HG03521 (cell line): ENCODE data around the gene HEXD.

Experiments
- ATAC-seq: cut with Tn5 transposase; IDR thresholded peaks from one replicate; pipeline ENCODE4 v1.9.1; 2021; ENCODE audit warnings: mild to moderate bottlenecking, moderate library complexity; ENCODE audit not compliant: unreplicated experiment

Gene HEXD

GRCh38 chr17:82414548-82415281 is 3.4 kb upstream of the HEXD start:
- no peak for ATAC-seq

DNA sequence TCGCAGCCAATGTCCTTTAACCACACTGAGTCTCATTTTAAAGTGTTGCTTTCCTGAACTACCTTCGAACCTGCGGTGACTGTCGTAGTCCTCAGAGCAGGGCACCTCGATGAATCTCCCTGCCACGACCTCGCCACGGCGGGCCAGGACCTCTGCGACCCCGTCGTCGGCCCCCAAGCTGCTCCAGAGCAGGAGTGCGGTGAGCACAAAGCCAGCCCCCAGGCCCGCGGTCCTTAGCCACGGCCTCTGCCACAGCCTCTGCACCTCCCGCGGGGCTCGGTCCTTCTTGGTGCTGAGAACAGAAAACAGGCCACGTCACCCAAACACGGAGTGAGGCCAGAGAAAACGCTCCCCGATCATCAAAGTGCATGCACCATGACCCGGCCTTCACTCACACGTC is 2.8 kb upstream of the HEXD start:
- ATAC-seq = no peak

DNA sequence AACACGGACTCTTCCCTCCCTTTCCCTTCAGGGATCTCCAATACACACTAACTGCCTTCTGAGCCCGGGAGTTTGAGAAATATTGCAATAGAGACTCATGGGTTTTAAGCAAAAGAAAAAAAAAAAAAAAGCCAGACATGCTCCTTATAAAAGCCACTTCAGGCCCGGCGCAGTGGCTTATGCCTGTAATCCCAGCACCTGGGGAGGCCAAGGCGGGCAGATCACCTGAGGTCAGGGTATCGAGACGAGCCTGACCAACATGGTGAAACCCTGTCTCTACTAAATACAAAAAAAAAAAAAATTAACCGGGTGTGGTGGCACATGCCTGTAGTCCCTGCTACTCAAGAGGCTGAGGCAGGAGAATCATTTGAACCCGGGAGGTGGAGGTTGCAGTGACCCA is 2.4 kb upstream of the HEXD start:
- no peak for ATAC-seq

DNA sequence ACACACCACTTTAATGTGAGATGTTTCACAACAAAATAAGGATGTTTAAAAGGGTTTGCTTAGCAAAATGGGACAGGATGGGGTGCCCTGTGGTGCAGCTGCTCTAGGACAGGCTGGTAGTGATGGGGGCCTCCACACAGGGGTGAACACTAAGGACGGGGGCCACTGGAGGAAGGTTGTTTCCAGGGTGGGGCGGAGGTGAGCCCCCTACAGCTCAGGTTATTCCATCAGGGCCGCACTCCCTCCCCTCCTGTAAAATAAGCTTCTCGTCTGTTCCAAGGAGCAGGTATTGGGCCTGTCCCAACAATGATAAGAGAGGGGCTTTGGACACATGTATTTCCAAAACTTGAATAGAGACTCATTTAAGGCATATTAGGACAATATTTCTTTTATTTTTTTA is 1.9 kb upstream of the HEXD start:
- ATAC-seq = no peak

GRCh38 chr17:82416771-82417170 is 1.4 kb upstream of the HEXD start:
- ATAC-seq = no peak

- no peak for ATAC-seq
Observed at GRCh38 chr17:82419540-82419939, 1.4 kb downstream of the HEXD start.

- no peak for ATAC-seq
Observed at GRCh38 chr17:82424001-82424862, 6.1 kb downstream of the HEXD start.

- ATAC-seq = no peak
Observed at GRCh38 chr17:82424863-82425159, 6.7 kb downstream of the HEXD start.

DNA sequence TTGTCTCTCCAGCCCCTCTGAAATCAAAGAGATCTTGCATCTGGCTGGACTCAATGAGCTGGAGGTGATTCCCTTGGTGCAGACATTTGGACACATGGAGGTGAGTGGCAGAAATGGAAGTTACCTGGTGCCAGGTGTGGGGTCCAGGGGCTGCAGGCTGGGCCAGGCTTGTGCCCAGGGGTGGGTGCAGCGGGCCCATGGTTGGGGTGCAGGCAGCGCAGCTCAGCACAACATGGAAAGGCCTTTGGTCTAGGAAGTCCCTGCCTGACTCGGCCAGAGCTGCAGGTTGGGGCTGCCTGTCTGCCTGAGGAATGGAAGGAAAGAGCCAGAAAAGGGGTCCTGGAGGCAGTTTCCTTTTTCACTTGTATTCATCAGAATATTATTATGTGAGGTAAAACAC is 10.4 kb downstream of the HEXD start:
- no peak for ATAC-seq

GRCh38 chr17:82429824-82430223 is 11.7 kb downstream of the HEXD start:
- no peak for ATAC-seq

DNA sequence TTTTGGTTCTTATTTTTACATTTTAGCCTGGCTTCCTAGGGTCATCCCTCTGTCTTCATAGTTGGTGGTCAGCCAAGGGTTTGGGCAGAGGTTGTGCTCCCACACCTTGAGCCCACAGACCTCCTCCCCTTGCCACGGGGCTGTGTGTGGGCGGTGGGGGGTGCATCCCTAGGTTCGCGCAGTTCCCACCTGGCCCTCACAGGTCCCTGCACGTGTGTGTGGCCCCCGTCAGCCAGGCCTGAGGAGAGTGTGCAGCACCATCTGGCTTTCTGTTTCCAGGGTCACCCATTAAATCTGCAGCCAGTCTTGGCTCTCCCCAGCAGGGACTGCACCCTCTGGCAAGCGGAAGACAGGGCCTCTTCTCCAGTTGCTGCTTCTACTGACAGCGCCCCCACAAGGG is 13.9 kb downstream of the HEXD start:
- no peak for ATAC-seq

DNA sequence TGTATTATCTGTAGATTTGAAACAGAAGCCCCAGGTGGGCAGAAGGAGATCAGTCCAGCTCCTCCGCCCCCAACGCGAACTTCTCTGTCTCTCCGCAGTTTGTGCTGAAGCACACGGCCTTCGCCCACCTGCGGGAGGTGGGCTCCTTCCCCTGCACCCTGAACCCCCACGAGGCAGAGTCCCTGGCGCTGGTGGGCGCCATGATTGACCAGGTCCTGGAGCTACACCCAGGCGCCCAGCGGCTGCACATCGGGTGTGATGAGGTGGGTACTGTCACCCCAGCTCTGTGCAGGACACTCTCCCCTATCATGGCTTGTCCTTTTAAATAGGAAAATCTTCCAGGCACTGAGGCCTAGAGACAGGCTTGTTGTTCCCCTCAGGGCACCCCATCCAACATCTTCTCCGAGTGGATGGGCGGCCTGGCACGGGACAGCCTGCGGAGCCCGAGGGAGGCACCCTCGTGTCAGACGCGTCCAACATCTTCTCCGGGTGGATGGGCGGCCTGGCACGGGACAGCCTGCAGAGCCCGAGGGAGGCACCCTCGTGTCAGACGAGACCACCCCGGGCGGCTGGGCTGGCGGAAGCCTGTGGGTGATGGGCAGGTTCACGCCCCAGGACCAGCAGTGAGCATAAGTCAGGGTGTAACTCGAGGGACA is 15.5 kb downstream of the HEXD start:
- ATAC-seq = no peak

GRCh38 chr17:82434216-82434565 is 16.0 kb downstream of the HEXD start:
- no peak for ATAC-seq

DNA sequence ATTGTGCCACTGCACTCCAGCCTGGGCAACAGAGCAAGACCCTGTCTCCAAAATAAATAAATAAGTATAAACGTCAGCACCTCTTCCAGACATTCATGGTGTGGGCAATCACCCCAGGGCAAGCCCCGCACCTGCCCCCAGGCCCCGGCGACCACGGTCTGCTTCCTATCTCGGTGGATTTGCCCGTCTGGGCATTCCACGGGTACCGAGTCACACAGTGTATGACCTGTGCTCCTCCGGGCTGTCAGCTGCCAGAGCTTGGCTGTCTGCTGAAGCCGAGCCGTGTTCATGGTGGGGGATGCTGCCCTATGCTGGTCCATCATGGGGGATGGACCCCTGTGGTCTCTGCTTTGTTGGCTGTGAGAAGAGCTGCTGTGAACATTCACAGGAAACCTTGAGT is 17.0 kb downstream of the HEXD start:
- no peak for ATAC-seq

- ATAC-seq = no peak
Observed at GRCh38 chr17:82435601-82436583, 17.7 kb downstream of the HEXD start.

DNA sequence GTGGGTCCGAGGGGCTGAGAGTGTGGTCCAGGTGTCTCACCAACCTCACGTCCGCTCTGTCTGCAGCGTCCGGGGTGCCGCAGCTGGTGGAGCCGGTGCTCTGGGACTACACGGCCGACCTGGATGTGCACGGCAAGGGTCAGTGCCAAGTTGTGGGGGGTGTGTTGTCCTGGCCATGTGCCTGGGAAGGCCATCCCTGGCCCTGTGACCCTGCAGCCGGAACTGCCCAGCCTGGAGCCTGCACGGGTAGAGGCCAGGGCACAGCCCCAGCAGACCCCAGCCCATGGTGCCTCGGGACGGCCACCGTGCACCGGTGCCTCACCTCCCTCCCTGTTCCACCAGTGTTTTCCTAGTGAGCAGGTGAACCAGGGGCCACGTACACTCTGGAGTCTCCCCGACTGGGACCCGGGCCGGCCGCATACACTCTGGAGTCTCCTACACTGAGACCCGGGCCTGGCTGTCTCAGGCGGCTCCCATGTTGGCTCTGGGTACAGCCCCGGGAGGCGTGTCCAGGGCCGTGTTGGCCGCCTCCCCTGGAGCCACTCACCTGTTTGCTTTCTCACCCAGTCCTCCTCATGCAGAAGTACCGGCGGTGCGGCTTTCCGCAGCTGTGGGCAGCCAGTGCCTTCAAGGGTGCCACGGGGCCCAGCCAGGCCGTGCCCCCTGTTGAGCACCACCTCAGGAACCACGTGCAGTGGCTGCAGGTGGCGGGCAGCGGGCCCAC is 18.6 kb downstream of the HEXD start:
- no peak for ATAC-seq

GRCh38 chr17:82437325-82437668 is 19.1 kb downstream of the HEXD start:
- no peak for ATAC-seq

GRCh38 chr17:82438401-82439193 is 20.4 kb downstream of the HEXD start:
- ATAC-seq = no peak

- ATAC-seq = no peak
Observed at GRCh38 chr17:82439194-82439828, 21.2 kb downstream of the HEXD start.
